HepG2 (cell line): Measurements from ENCODE around the gene KLF9. TPM values are rescaled to one million over a fixed set of nuclear protein-coding genes. Genes with fewer than 3 reads are reported as not detected.
A peak's percentile ranks its signal among the peaks of the same experiment; 100 is the strongest.

Experiments used
- CBX5 ChIP-seq: sonication (generic); formaldehyde crosslinking; IDR thresholded peaks from 2 replicates; pipeline ENCODE4 v1.4.0; 2020; ENCODE audit warnings: missing genetic modification reagents, borderline replicate concordance
- IKZF1 ChIP-seq: fragments of 450-650 bp; IDR thresholded peaks from 2 replicates; pipeline ENCODE4 v1.7.1; 2016
- KLF15 ChIP-seq: sonication (generic); formaldehyde crosslinking; IDR thresholded peaks from 2 replicates; pipeline ENCODE4 v1.8.1; 2023; ENCODE audit warnings: borderline replicate concordance, mild to moderate bottlenecking, inconsistent platforms, missing genetic modification reagents, mixed read lengths
- MED1 ChIP-seq: sonication (generic); formaldehyde crosslinking; IDR thresholded peaks from 2 replicates; pipeline ENCODE4 v1.4.0; 2020; ENCODE audit warnings: missing genetic modification reagents
- MLLT10 ChIP-seq: sonication (generic); formaldehyde crosslinking; IDR thresholded peaks from 2 replicates; pipeline ENCODE4 v1.4.0; 2020; ENCODE audit warnings: missing genetic modification reagents
- SAFB2 ChIP-seq: sonication (generic); formaldehyde crosslinking; IDR thresholded peaks from 2 replicates; pipeline ENCODE4 v1.5.1; 2020; ENCODE audit warnings: missing genetic modification reagents, low read depth, mild to moderate bottlenecking, borderline replicate concordance
- SIN3A ChIP-seq: IDR thresholded peaks from 2 replicates; pipeline ENCODE4 v1.6.1; 2011; ENCODE audit warnings: low read depth, mild to moderate bottlenecking, control low read depth, low read length, borderline replicate concordance
- SIX1 ChIP-seq: sonication (generic); formaldehyde crosslinking; IDR thresholded peaks from 2 replicates; pipeline ENCODE4 v1.4.0; 2020; ENCODE audit warnings: missing genetic modification reagents, borderline replicate concordance
- TAF1 ChIP-seq: sonication (generic); formaldehyde crosslinking; IDR thresholded peaks from 2 replicates; pipeline ENCODE4 v1.4.0; 2020; ENCODE audit warnings: missing genetic modification reagents
- ZIK1 ChIP-seq: sonication (generic); formaldehyde crosslinking; IDR thresholded peaks from 2 replicates; pipeline ENCODE4 v1.5.0; 2020; ENCODE audit warnings: mild to moderate bottlenecking, low read depth, missing genetic modification reagents, borderline replicate concordance
- ZNF12 ChIP-seq: sonication (generic); formaldehyde crosslinking; IDR thresholded peaks from 2 replicates; pipeline ENCODE4 v1.5.0; 2020; ENCODE audit warnings: missing genetic modification reagents
- ZNF205 ChIP-seq: IDR thresholded peaks from 2 replicates; pipeline ENCODE4 v1.6.1; 2018; ENCODE audit warnings: missing biosample characterization, missing genetic modification reagents
- ZNF430 ChIP-seq: sonication (generic); formaldehyde crosslinking; IDR thresholded peaks from 2 replicates; pipeline ENCODE4 v1.9.0; 2021; ENCODE audit warnings: mild to moderate bottlenecking, missing genetic modification reagents
- ZNF446 ChIP-seq: sonication (generic); formaldehyde crosslinking; IDR thresholded peaks from 2 replicates; pipeline ENCODE4 v1.5.0; 2020; ENCODE audit warnings: mild to moderate bottlenecking, missing genetic modification reagents
- ZNF501 ChIP-seq: sonication (generic); formaldehyde crosslinking; IDR thresholded peaks from 2 replicates; pipeline ENCODE4 v1.5.1; 2020; ENCODE audit warnings: mild to moderate bottlenecking, moderate library complexity, missing genetic modification reagents
- ZNF558 ChIP-seq: sonication (generic); formaldehyde crosslinking; IDR thresholded peaks from 2 replicates; pipeline ENCODE4 v1.9.0; 2022; ENCODE audit warnings: mild to moderate bottlenecking, missing genetic modification reagents, borderline replicate concordance
- polyA plus RNA-seq, 8 experiments: library from polyadenylated mRNA; depleted of rRNA in 3 of 8; stranded (reverse) in 7 of 8; unstranded in 1 of 8; fragments of >200 nt; fragmentation: Illumina TruSeq in 4 of 8; extraction: Trizol in 4 of 8; gene quantifications; 2 replicates each; pipeline versions ENCODE4 v1.2.1 to v1.2.3, GENCODE V29; 2011 to 2016; ENCODE audit warnings: low read depth in 4 of 8, missing spikeins in 1 of 8, mixed read lengths in 1 of 8; ENCODE audit not compliant: insufficient read depth in 1 of 8
- total RNA-seq, 5 experiments: library from RNA; depleted of rRNA; stranded (reverse); fragments of >200 nt; fragmentation: Illumina TruSeq; extraction: Trizol; gene quantifications; 2 replicates each; pipeline ENCODE4 v1.2.3, GENCODE V29; 2016; ENCODE audit warnings: low read depth in 1 of 5
- TF ChIP-seq, protein P1 (sequence below), 2 experiments: sonication (generic) in 1 of 2; formaldehyde crosslinking in 1 of 2; IDR thresholded peaks; 2 replicates each; pipeline versions ENCODE4 v1.5.1 to v1.6.1; 2011 to 2020; ENCODE audit warnings: borderline replicate concordance in 1 of 2, low read depth in 1 of 2, low read length in 1 of 2, mild to moderate bottlenecking in 1 of 2, missing genetic modification reagents in 1 of 2, moderate library complexity in 1 of 2
- TF ChIP-seq, protein P2 (sequence below): sonication (generic); formaldehyde crosslinking; IDR thresholded peaks from 2 replicates; pipeline ENCODE4 v1.4.0; 2020; ENCODE audit warnings: missing genetic modification reagents, mild to moderate bottlenecking, borderline replicate concordance
- TF ChIP-seq, protein P3 (sequence below): sonication (generic); formaldehyde crosslinking; IDR thresholded peaks from 2 replicates; pipeline ENCODE4 v1.4.0; 2020; ENCODE audit warnings: missing genetic modification reagents
- TF ChIP-seq, protein P4 (sequence below): sonication (generic); formaldehyde crosslinking; IDR thresholded peaks from 2 replicates; pipeline ENCODE4 v1.5.1; 2020; ENCODE audit warnings: missing genetic modification reagents, mild to moderate bottlenecking, borderline replicate concordance

The KLF9 gene
- total and polyA plus RNA-seq, 2 of the 13 experiments (the other 11 are each of a cell fraction or from before 2014, with no cell fraction given) = 5.7 to 7.2 TPM

DNA sequence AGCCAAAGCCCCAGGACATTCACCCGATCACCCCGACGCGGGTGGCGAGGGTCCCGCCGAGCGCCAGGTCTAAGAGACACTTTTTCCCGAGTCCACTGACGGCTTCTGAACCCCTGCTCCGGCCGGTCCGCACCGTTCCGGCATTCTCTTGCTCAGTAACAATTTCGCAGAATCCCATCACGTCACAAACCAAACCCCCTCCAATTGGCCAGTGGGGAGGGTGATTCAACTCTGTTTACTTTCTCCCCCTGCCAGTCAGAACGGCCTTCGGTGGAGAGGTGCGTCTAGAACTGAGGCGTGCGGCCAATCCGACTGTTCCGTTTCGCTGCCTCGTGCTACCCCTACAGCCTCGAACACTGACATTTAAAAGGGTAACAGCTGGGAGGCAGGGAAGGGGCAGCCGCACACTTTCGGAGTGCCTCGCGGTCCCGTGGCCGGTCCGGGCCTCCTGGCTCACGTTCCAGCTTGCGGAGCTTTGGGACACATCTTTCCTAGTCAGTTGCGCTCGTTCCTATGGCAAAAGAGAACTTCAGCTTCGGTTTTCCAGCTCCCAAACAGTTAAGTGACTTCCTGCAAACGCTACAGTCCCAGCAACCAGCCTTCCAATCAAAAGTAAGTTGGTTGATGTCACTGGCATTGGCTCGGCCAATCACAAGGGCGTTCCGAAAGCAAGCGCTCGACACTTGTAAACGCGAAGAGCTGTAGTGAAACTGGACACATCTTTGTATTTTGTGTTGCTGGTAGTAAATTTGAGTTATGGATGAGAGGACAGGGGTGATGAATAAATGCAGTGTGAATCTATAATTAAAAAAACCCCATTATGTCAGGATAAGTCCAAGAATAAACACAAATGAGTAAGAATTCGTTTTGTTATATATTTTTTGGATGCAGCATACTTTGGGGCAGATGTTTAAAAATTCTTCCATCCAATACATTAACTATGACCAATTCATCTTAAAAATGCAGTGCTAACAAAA is at the start of gene KLF9 (continued):
- TF ChIP-seq, protein P1, sequence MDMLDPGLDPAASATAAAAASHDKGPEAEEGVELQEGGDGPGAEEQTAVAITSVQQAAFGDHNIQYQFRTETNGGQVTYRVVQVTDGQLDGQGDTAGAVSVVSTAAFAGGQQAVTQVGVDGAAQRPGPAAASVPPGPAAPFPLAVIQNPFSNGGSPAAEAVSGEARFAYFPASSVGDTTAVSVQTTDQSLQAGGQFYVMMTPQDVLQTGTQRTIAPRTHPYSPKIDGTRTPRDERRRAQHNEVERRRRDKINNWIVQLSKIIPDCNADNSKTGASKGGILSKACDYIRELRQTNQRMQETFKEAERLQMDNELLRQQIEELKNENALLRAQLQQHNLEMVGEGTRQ (IDR thresholded peaks at IDR 0.05; ENCODE audit: low read depth, low read length) = no peak
- TF ChIP-seq, protein P1 (CRISPR knock-in tag; IDR thresholded peaks at IDR 0.05; ENCODE audit: borderline replicate concordance) = peak; percentile 56; the same call in 1 of the 2 replicates
- TF ChIP-seq ZNF430 (CRISPR knock-in tag) (peak; percentile 80), ZNF446 (CRISPR knock-in tag) (no peak), MED1 (CRISPR knock-in tag) (0 out of 2 replicates have a peak, but pooled peaks have one; percentile 22), KLF15 (CRISPR knock-in tag) (0 out of 2 replicates have a peak, but pooled peaks have one; percentile 37), IKZF1 (no peak), SIX1 (CRISPR knock-in tag) (no peak), ZNF205 (CRISPR knock-in tag) (no peak), SAFB2 (CRISPR knock-in tag) (no peak), ZNF501 (CRISPR knock-in tag) (peak; percentile 96), MLLT10 (CRISPR knock-in tag) (no peak), ZNF558 (no peak), ZIK1 (no peak; the same call in 1 of the 2 replicates), TAF1 (CRISPR knock-in tag) (peak; percentile 66), ZNF12 (peak; percentile 44; the same call in 1 of the 2 replicates), SIN3A (peak; percentile 67; the same call in 1 of the 2 replicates), CBX5 (CRISPR knock-in tag) (peak; percentile 57; the same call in 1 of the 2 replicates)
- TF ChIP-seq, protein P2, sequence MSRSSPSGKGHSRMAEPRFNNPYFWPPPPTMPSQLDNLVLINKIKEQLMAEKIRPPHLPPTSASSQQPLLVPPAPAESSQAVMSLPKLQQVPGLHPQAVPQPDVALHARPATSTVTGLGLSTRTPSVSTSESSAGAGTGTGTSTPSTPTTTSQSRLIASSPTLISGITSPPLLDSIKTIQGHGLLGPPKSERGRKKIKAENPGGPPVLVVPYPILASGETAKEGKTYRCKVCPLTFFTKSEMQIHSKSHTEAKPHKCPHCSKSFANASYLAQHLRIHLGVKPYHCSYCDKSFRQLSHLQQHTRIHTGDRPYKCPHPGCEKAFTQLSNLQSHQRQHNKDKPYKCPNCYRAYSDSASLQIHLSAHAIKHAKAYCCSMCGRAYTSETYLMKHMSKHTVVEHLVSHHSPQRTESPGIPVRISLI (CRISPR knock-in tag) = peak; percentile 42; the same call in 1 of the 2 replicates
- TF ChIP-seq, protein P3, sequence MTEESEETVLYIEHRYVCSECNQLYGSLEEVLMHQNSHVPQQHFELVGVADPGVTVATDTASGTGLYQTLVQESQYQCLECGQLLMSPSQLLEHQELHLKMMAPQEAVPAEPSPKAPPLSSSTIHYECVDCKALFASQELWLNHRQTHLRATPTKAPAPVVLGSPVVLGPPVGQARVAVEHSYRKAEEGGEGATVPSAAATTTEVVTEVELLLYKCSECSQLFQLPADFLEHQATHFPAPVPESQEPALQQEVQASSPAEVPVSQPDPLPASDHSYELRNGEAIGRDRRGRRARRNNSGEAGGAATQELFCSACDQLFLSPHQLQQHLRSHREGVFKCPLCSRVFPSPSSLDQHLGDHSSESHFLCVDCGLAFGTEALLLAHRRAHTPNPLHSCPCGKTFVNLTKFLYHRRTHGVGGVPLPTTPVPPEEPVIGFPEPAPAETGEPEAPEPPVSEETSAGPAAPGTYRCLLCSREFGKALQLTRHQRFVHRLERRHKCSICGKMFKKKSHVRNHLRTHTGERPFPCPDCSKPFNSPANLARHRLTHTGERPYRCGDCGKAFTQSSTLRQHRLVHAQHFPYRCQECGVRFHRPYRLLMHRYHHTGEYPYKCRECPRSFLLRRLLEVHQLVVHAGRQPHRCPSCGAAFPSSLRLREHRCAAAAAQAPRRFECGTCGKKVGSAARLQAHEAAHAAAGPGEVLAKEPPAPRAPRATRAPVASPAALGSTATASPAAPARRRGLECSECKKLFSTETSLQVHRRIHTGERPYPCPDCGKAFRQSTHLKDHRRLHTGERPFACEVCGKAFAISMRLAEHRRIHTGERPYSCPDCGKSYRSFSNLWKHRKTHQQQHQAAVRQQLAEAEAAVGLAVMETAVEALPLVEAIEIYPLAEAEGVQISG (CRISPR knock-in tag) = peak; percentile 63
- TF ChIP-seq, protein P4, sequence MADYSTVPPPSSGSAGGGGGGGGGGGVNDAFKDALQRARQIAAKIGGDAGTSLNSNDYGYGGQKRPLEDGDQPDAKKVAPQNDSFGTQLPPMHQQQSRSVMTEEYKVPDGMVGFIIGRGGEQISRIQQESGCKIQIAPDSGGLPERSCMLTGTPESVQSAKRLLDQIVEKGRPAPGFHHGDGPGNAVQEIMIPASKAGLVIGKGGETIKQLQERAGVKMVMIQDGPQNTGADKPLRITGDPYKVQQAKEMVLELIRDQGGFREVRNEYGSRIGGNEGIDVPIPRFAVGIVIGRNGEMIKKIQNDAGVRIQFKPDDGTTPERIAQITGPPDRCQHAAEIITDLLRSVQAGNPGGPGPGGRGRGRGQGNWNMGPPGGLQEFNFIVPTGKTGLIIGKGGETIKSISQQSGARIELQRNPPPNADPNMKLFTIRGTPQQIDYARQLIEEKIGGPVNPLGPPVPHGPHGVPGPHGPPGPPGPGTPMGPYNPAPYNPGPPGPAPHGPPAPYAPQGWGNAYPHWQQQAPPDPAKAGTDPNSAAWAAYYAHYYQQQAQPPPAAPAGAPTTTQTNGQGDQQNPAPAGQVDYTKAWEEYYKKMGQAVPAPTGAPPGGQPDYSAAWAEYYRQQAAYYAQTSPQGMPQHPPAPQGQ (CRISPR knock-in tag) = no peak
